ENCODE measurements around the gene PWWP2B. TPM values are rescaled to one million over a fixed set of nuclear protein-coding genes. Genes with fewer than 3 reads are reported as not detected.

Gene PWWP2B
- total RNA-seq, 1 experiment from 2014 or later: 12.2 TPM

DNA sequence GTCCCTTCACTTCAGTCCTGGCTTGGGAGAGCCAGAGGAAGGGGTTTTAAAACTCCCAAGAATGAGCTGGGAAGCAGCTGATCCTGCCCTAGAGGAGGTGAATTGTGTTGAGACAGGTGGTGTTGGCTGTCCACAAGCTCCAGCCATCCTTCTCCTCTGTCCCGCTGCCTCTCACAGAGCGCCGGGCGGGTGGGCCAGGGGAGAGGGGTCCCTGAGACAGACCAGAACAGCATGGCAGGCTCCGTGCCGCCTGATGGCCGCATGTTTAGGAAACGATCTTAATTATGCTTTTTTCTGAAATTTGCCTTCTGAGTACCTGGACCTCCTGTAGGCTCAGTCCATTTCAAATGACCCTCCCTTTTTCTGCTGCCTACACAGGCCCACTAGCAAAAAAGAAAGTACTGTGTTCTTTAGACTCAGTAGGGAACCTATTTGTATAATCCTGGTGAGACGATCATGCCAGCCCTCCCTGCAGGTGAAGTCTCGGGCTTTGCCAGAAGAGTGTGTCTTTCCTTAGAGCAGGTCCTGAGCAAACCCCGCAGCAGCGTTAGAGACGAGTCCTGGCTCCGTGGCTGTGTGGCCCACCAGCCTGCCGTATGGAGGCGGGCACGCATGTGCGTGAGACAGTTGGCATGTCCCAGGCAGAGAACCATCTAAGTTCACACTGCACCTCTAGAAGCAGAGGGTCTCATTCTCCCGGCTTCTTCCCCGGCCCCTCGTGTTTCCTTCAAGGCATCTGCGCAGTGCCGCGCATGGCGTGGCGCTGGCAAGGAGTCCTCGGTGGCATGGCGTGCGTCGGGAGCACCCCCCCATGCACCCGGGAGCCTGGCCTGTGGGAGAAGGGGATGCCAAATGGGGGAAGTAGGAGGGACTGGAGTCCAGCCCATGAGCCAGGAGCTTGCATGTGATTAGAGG is 26.3 kb upstream of the PWWP2B start (continued):
- TF ChIP-seq, protein P1, sequence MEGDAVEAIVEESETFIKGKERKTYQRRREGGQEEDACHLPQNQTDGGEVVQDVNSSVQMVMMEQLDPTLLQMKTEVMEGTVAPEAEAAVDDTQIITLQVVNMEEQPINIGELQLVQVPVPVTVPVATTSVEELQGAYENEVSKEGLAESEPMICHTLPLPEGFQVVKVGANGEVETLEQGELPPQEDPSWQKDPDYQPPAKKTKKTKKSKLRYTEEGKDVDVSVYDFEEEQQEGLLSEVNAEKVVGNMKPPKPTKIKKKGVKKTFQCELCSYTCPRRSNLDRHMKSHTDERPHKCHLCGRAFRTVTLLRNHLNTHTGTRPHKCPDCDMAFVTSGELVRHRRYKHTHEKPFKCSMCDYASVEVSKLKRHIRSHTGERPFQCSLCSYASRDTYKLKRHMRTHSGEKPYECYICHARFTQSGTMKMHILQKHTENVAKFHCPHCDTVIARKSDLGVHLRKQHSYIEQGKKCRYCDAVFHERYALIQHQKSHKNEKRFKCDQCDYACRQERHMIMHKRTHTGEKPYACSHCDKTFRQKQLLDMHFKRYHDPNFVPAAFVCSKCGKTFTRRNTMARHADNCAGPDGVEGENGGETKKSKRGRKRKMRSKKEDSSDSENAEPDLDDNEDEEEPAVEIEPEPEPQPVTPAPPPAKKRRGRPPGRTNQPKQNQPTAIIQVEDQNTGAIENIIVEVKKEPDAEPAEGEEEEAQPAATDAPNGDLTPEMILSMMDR (IDR thresholded peaks at IDR 0.05): no peak
- TF ChIP-seq, protein P2, sequence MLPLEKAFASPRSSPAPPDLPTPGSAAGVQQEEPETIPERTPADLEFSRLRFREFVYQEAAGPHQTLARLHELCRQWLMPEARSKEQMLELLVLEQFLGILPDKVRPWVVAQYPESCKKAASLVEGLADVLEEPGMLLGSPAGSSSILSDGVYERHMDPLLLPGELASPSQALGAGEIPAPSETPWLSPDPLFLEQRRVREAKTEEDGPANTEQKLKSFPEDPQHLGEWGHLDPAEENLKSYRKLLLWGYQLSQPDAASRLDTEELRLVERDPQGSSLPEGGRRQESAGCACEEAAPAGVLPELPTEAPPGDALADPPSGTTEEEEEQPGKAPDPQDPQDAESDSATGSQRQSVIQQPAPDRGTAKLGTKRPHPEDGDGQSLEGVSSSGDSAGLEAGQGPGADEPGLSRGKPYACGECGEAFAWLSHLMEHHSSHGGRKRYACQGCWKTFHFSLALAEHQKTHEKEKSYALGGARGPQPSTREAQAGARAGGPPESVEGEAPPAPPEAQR (CRISPR knock-in tag; IDR thresholded peaks at IDR 0.05): no peak
- TF ChIP-seq, protein P3, sequence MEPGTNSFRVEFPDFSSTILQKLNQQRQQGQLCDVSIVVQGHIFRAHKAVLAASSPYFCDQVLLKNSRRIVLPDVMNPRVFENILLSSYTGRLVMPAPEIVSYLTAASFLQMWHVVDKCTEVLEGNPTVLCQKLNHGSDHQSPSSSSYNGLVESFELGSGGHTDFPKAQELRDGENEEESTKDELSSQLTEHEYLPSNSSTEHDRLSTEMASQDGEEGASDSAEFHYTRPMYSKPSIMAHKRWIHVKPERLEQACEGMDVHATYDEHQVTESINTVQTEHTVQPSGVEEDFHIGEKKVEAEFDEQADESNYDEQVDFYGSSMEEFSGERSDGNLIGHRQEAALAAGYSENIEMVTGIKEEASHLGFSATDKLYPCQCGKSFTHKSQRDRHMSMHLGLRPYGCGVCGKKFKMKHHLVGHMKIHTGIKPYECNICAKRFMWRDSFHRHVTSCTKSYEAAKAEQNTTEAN (CRISPR knock-in tag; IDR thresholded peaks at IDR 0.05): no peak
- TF ChIP-seq FOXK1 (CRISPR knock-in tag; IDR thresholded peaks at IDR 0.05): no peak

DNA sequence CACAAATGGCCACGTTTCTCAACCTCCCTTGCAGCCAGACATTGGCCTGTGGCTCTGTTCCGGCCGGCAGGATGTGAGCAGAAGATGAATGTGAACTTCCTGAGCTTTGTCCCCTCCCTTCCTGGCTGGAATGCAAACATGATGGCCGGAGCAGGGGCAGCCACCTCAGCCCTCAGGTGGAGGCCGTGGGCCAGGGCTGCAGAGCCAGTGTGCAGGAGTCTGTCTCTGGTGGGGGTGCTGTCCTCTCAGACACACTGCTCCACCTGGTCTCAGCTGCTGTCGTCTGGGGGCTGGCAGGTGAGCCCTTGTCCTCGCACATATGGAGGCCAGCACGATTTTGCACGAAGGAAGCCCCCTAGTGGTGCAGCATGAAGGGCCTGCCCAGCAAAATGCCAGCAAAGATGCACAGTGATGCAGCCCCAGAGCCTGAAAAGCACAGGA is 25.3 kb upstream of the PWWP2B start:
- ChIA-PET POLR2A (no interaction called here), CTCF (interaction anchor here (1.0 to 3.3 kb wide), 7 partner anchors 10 to 207 kb away, joined by 3 to 23 read pairs (median 4); no protein-coding TSS in a partner anchor)
- H3K36me3 Mint-ChIP-seq: no peaks in the 10 kb centered on the region
- TF ChIP-seq, protein P4, sequence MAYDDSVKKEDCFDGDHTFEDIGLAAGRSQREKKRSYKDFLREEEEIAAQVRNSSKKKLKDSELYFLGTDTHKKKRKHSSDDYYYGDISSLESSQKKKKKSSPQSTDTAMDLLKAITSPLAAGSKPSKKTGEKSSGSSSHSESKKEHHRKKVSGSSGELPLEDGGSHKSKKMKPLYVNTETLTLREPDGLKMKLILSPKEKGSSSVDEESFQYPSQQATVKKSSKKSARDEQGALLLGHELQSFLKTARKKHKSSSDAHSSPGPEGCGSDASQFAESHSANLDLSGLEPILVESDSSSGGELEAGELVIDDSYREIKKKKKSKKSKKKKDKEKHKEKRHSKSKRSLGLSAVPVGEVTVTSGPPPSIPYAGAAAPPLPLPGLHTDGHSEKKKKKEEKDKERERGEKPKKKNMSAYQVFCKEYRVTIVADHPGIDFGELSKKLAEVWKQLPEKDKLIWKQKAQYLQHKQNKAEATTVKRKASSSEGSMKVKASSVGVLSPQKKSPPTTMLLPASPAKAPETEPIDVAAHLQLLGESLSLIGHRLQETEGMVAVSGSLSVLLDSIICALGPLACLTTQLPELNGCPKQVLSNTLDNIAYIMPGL (CRISPR knock-in tag; IDR thresholded peaks at IDR 0.05): no peak
- TF ChIP-seq, protein P5, sequence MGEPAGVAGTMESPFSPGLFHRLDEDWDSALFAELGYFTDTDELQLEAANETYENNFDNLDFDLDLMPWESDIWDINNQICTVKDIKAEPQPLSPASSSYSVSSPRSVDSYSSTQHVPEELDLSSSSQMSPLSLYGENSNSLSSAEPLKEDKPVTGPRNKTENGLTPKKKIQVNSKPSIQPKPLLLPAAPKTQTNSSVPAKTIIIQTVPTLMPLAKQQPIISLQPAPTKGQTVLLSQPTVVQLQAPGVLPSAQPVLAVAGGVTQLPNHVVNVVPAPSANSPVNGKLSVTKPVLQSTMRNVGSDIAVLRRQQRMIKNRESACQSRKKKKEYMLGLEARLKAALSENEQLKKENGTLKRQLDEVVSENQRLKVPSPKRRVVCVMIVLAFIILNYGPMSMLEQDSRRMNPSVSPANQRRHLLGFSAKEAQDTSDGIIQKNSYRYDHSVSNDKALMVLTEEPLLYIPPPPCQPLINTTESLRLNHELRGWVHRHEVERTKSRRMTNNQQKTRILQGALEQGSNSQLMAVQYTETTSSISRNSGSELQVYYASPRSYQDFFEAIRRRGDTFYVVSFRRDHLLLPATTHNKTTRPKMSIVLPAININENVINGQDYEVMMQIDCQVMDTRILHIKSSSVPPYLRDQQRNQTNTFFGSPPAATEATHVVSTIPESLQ (CRISPR knock-in tag; IDR thresholded peaks at IDR 0.05): no peak
- TF ChIP-seq RELA (CRISPR knock-in tag; IDR thresholded peaks at IDR 0.05; ENCODE audit: borderline replicate concordance) (no peak), JUN (CRISPR knock-in tag; IDR thresholded peaks at IDR 0.05) (no peak), TP53 (CRISPR knock-in tag; IDR thresholded peaks at IDR 0.05) (no peak), SP1 (CRISPR knock-in tag; conservative IDR thresholded peaks at IDR 0.05) (no peak), ZNF121 (CRISPR knock-in tag; IDR thresholded peaks at IDR 0.05) (0 out of 2 replicates have a peak, but pooled peaks have one; percentile 24), GTF2I (CRISPR knock-in tag; conservative IDR thresholded peaks at IDR 0.05) (peak; percentile 86; the same call in 1 of the 2 replicates), TEAD4 (CRISPR knock-in tag; IDR thresholded peaks at IDR 0.05) (no peak), ZNF232 (CRISPR knock-in tag; IDR thresholded peaks at IDR 0.05) (no peak)
- TF ChIP-seq, protein P6, sequence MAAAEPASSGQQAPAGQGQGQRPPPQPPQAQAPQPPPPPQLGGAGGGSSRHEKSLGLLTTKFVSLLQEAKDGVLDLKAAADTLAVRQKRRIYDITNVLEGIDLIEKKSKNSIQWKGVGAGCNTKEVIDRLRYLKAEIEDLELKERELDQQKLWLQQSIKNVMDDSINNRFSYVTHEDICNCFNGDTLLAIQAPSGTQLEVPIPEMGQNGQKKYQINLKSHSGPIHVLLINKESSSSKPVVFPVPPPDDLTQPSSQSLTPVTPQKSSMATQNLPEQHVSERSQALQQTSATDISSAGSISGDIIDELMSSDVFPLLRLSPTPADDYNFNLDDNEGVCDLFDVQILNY (CRISPR knock-in tag; IDR thresholded peaks at IDR 0.05): no peak
- TF ChIP-seq, protein P1 (IDR thresholded peaks at IDR 0.05): peak; percentile 32; the same call in 1 of the 2 replicates
- ATAC-seq (peak; percentile 65), DNase-seq (ENCODE audit: low spot score) (no peak)
- no peaks in the 10 kb centered on the region for H3K9me3 Mint-ChIP-seq
- peaks cover 27% of the 10 kb centered on the region for H3K4me1 Mint-ChIP-seq
- no peak overlapping the region for H3K4me3 Mint-ChIP-seq
- peaks cover 3% of the 10 kb centered on the region; the same call in 1 of the 2 replicates for H3K27me3 Mint-ChIP-seq (ENCODE audit: low read depth)
- H3K27ac Mint-ChIP-seq: no peak overlapping the region

All from WTC11 (cell line).